ENCODE data around the gene RAB29.

- TF ChIP-seq POLR2A (IDR thresholded peaks at IDR 0.05): no peak
- TF ChIP-seq EP300 (IDR thresholded peaks at IDR 0.05): no peak
- no peak for TF ChIP-seq CTCF (IDR thresholded peaks at IDR 0.05)
- TF ChIP-seq POLR2AphosphoS5 (IDR thresholded peaks at IDR 0.05): no peak
These were observed 9.2 kb downstream of the RAB29 start for GRCh38 chr1:205766038-205766437.

All from stomach (tissue), 4 donors.